Measurements from ENCODE around the gene ISCU.

The ISCU gene

DNA sequence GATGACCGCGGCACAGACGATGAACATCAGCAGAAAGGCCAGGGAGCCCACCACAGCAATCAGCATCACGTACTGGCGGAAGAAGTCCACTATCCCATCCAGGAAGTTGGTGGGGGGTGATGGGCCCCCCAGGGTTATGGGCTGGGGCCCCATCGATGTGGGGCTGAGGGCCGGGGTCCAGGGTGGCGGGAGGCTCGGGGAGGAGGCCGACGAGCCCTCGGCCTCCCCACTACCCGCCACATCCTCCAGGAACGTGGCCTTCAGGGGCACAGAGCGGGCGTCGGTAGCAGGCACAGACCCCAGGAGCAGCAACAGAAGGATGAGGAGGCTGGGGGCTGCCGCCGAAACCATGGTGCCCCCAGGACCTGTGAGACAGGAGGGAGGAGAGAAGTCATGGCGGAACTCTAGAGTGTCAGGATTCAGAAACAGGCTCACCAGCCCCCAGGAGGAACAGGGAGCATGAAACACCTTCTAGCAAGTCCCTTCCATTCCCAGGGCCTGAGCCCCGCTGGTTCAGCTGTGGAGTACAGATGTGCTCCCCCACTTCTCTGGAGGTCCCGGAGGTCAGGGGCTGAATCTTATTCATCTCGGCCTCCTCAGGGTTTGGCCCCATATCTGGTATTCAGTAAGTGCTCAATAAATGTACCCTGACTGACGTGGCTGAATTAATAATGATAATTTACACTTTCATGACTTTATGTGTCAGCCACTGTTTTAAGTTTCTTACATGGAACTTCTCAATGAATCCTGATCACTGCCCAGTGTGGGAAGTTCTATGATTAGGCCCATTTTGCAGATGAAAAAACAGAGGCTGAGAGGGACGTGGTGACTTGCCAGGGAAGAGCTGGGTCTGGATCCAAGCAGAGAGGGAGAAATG, 29.9 kb downstream of the ISCU start:
- DNase-seq = no peak

- DNase-seq = no peak
Measured at GRCh38 chr12:108594323-108594903, 32.0 kb downstream of the ISCU start.

GRCh38 chr12:108594960-108595710, 32.7 kb downstream of the ISCU start:
- no peak for DNase-seq

- DNase-seq = no peak
Measured at GRCh38 chr12:108595711-108596647, 33.6 kb downstream of the ISCU start.

- no peak for DNase-seq
Measured at GRCh38 chr12:108596854-108597558, 34.6 kb downstream of the ISCU start.

DNA sequence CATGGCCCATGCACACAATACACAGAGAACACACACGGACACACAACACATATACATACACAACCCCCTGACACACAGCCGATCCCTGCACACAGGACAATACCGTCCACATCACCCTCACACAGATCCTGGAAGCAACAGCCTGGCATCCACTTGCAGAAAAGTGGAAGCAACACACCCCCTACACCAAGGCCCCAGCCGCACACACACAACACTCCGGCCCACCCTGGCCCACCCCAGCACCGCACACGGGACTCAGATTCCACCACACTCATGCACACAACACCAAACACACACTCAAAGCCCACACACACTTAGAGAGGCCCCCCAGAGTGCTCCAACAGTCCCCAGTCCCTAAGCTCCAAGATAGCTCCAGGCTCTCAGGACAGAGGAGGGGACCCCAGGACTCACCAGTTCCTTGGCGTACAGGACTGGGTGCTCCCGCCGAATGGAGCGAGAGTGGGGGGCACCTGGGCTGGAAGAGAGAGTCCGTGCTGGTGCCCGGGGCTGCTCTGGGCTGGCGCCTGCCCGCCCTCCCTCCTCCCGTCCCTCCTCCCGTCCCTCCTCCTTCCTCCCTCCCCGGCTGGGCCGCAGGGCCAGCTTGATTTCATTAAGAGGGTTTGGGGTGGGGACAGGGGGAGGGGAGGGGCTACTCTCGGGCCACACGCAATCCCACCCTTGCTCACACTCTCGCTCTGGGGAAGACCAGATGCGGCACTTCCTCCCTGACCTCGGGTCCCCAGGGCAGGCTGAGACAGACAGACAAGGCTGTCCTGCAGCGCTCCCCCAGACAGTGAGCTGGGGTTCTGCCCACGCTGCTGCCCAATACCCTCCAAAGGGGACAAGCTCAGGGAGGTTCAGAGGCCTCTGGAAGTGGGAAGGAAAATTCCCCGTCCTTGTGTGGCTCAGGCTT, 35.4 kb downstream of the ISCU start, which contains the start of gene TMEM119:
TMEM119 (minus strand) TSS at position 526 of the 913 bp plus-strand sequence. CDS start 5,701 bp downstream, outside the sequence.
- DNase-seq = no peak

DNA sequence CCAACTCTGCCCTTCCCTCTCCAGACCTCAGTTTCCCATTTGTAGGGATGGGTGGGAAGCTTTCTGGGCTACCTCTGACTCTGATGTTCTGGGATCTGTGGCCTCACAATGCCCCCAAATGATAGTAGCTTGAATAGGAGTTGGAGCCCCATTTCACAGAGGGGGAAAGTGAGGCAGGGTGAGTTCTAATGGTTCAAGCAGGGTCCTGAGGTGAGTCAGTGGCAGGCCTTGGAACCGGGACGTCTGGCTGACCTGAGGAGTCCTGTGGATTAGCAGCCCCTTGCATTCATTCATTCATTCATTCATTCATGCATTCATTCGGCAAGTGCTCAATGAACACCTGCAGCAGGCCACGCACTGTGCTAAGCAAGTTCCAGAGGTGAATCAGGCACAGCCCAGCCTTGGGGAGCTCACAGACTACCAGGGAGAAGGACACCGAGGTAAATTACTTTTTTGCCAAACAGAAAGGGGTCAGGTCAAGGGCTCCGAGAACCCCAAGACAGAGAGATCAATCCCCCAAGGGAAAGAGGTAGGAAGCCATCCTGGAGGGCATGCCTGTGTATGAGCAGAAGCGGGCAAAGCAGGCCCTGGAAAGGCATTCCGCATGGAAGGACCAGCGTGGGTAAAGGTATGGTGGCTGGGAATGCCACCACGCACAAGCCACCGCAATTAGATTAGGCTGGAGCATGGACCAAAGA, 36.3 kb downstream of the ISCU start:
- no peak for DNase-seq

DNA sequence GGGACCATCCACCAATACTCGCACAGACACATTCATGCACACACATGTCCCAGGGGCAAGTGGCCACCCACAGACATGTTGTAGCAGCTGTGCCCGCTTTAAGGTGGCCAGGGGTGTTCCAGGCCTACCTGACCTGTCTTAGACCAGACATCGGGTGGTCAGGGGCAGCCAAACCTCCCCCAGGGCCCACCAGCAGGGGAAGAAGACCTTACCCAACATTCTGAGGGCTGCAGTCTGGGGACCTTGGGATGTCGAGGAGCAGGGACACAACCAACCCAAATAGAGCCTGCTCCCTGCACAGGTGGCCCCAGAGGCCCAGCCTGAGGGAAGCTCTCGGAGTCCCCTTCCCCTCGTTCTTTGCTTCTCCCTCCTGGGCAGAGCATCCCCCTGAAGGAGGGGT, 37.1 kb downstream of the ISCU start:
- no peak for DNase-seq

GRCh38 chr12:108599948-108600701, 37.7 kb downstream of the ISCU start:
- DNase-seq = no peak

- no peak for DNase-seq
Measured at GRCh38 chr12:108600702-108601007, 38.3 kb downstream of the ISCU start.

GRCh38 chr12:108602209-108602705, 39.9 kb downstream of the ISCU start:
- no peak for DNase-seq

GRCh38 chr12:108602976-108603704, 40.7 kb downstream of the ISCU start:
- DNase-seq = no peak

DNA sequence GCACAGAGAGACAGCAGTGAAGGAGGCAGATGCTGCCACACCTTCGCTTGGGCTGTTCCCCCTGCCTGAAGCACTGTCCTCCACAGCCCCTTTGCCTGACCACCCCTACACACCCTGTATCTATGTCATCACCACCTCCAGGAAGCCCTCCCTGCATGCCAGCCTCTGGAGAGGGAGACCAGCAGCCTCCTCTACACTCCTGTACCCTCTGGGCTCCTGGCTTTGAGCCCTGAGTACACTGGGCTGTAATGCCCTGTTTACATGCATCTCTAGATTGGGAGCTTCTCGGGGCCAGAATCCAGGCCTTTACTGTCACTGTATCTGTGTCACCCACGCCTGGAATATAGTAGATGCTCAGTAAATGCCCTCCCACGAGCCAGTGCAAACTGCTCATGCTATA, 41.3 kb downstream of the ISCU start:
- DNase-seq = no peak

- DNase-seq = no peak
Measured at GRCh38 chr12:108604208-108604941, 42.0 kb downstream of the ISCU start.

DNA sequence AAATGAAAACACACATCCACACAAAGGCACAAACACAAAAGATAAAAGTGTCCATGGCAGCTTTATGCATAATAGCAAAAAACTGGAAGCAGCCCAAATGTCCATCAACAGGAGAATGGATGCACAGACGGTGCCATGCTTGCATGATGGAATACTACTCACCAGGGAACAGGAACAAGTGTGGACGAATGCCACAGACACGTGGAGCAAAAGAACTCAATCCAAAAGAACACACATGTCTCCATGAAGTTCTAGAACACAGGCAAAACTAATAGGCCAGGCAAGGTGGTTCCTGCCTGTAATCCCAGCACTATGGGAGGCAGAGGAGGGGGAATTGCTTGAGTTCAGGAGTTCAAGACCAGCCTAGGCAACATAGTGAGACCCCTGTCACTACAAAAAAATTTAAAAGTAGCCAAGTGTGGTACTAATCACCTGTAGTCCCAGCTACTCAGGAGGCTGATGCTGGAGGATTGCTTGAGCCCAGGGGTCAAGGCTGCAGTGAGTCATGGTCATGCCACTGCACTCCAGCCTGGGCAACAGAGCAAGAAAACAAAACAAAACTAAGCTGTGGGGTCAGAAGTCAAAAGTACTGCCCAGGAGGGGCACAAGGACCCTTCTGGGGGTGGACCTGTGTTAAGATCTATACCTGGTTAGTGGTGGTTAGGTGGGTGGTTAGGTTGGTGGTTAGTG, 42.7 kb downstream of the ISCU start:
- no peak for DNase-seq

- no peak for DNase-seq
Measured at GRCh38 chr12:108605690-108606406, 43.5 kb downstream of the ISCU start.

All from activated T-cell treated with anti-CD3 and anti-CD28 coated beads, Interleukin-2, amount 50 U/mL, for 48 hours (primary cell).